ENCODE measurements around the gene DSCAML1.

DSCAML1 gene

GRCh38 chr11:117517097-117517496 lies 279.9 kb downstream of the DSCAML1 start:
- DNase-seq (ENCODE audit: low read depth), result no peak

- DNase-seq (ENCODE audit: low read depth), result no peak
Observed at GRCh38 chr11:117515892-117516787, 280.9 kb downstream of the DSCAML1 start.

GRCh38 chr11:117514256-117514655 lies 282.8 kb downstream of the DSCAML1 start:
- no peak for DNase-seq (ENCODE audit: low read depth)

GRCh38 chr11:117513666-117514065 lies 283.4 kb downstream of the DSCAML1 start:
- no peak for DNase-seq (ENCODE audit: low read depth)

GRCh38 chr11:117511931-117512539 lies 285.0 kb downstream of the DSCAML1 start:
- no peak for DNase-seq (ENCODE audit: low read depth)

GRCh38 chr11:117511483-117511930 lies 285.5 kb downstream of the DSCAML1 start:
- no peak for DNase-seq (ENCODE audit: low read depth)

GRCh38 chr11:117510646-117511045 lies 286.4 kb downstream of the DSCAML1 start:
- DNase-seq (ENCODE audit: low read depth), result no peak

GRCh38 chr11:117509543-117509942 lies 287.5 kb downstream of the DSCAML1 start:
- no peak for DNase-seq (ENCODE audit: low read depth)

- no peak for DNase-seq (ENCODE audit: low read depth)
Observed at GRCh38 chr11:117506971-117507370, 290.0 kb downstream of the DSCAML1 start.

- no peak for DNase-seq (ENCODE audit: low read depth)
Observed at GRCh38 chr11:117505285-117505970, 291.6 kb downstream of the DSCAML1 start.

GRCh38 chr11:117502779-117503100 lies 294.3 kb downstream of the DSCAML1 start:
- no peak for DNase-seq (ENCODE audit: low read depth)

GRCh38 chr11:117502015-117502778 lies 294.8 kb downstream of the DSCAML1 start:
- DNase-seq (ENCODE audit: low read depth), result no peak

GRCh38 chr11:117501237-117501898 lies 295.6 kb downstream of the DSCAML1 start:
- DNase-seq (ENCODE audit: low read depth), result no peak

- DNase-seq (ENCODE audit: low read depth), result no peak
Observed at GRCh38 chr11:117498791-117499190, 298.2 kb downstream of the DSCAML1 start.

- DNase-seq (ENCODE audit: low read depth), result no peak
Observed at GRCh38 chr11:117497206-117497951, 299.6 kb downstream of the DSCAML1 start.

GRCh38 chr11:117495357-117495756 lies 301.7 kb downstream of the DSCAML1 start:
- DNase-seq (ENCODE audit: low read depth), result no peak

- no peak for DNase-seq (ENCODE audit: low read depth)
Observed at GRCh38 chr11:117492578-117493251, 304.3 kb downstream of the DSCAML1 start.

- DNase-seq (ENCODE audit: low read depth), result no peak
Observed at GRCh38 chr11:117490911-117491310, 306.1 kb downstream of the DSCAML1 start.

- DNase-seq (ENCODE audit: low read depth), result no peak
Observed at GRCh38 chr11:117489999-117490679, 306.9 kb downstream of the DSCAML1 start.

Measured in stimulated activated CD8-positive, alpha-beta memory T cell treated with anti-CD3 and anti-CD28 coated beads, Interleukin-12 subunit alpha, Interleukin-12 subunit beta, amount 100 ng/mL, for 4 hours (primary cell).